Esophagus muscularis mucosa (tissue), 4 donors: Measurements from ENCODE around the gene MLKL.

Source experiments
- CTCF ChIP-seq, 3 experiments: fragments of 200-600 bp in 2 of 3; fragments of 450-650 bp in 1 of 3; sonication (generic) in 2 of 3; IDR thresholded peaks; one replicate each; pipeline ENCODE4 v1.5.1; 2017 to 2019; ENCODE audit warnings: antibody characterized with exemption in 3 of 3, mild to moderate bottlenecking in 2 of 3, moderate library complexity in 1 of 3
- EP300 ChIP-seq: sonication (generic); formaldehyde crosslinking; IDR thresholded peaks from one replicate; pipeline ENCODE4 v1.6.1; 2017; ENCODE audit warnings: antibody characterized with exemption
- POLR2A ChIP-seq: fragments of 450-650 bp; IDR thresholded peaks from one replicate; pipeline ENCODE4 v1.6.1; 2017; ENCODE audit warnings: antibody characterized with exemption, moderate library complexity, mild to moderate bottlenecking, low read depth
- POLR2AphosphoS5 ChIP-seq, 2 donors: sonication (generic); formaldehyde crosslinking; IDR thresholded peaks; one replicate each; pipeline ENCODE4 v1.6.1; 2017; ENCODE audit warnings: antibody characterized with exemption in 2 of 2

- TF ChIP-seq CTCF (IDR thresholded peaks at IDR 0.05) (no peak), POLR2A (no peak), POLR2AphosphoS5 (IDR thresholded peaks at IDR 0.05) (no peak), EP300 (no peak)
Observed at GRCh38 chr16:74637742-74638453, 62.8 kb downstream of the MLKL start.
